Heart right ventricle (tissue), 16 donors: ENCODE results near the gene ZWILCH. TPM values are rescaled to one million over a fixed set of nuclear protein-coding genes. Genes with fewer than 3 reads are reported as not detected.
"Not testable (repeated sequence)": the region's sequence is repeated elsewhere in the genome, so short reads cannot be mapped to it uniquely, and the experiment has no call there.

Experiments
- ATAC-seq, 8 donors: fragments of 200-7000 bp; cut with Tn5 transposase; one replicate each; pipeline ENCODE4 v1.9.1; 2020; ENCODE audit warnings: mild to moderate bottlenecking in 8 of 8, moderate library complexity in 8 of 8, moderate number of reproducible peaks in 1 of 8
- DNase-seq, 2 donors: peaks; one replicate each; pipeline ENCODE4 v3.0.0-alpha.2; 2020
- H3K27ac ChIP-seq, 10 donors: fragments of 200-600 bp; sonication (generic) in 2 of 10; one replicate each; pipeline versions ENCODE4 v1.5.0 to v1.8.0; 2020 to 2022; ENCODE audit warnings: mild to moderate bottlenecking in 3 of 10
- H3K27me3 ChIP-seq, 7 donors: fragments of 200-600 bp; one replicate each; pipeline ENCODE4 v1.8.0; 2021 to 2022; ENCODE audit warnings: mild to moderate bottlenecking in 2 of 7
- H3K36me3 ChIP-seq, 9 donors: fragments of 200-600 bp; sonication (generic) in 1 of 9; one replicate each; pipeline versions ENCODE4 v1.5.0 to v1.8.0; 2020 to 2022; ENCODE audit warnings: mild to moderate bottlenecking in 2 of 9
- H3K4me1 ChIP-seq, 9 donors: fragments of 200-600 bp; sonication (generic) in 1 of 9; one replicate each; pipeline versions ENCODE4 v1.5.0 to v1.8.0; 2020 to 2022; ENCODE audit warnings: mild to moderate bottlenecking in 4 of 9
- H3K4me3 ChIP-seq, 10 donors: fragments of 200-600 bp; sonication (generic) in 2 of 10; one replicate each; pipeline versions ENCODE4 v1.5.0 to v1.8.0; 2020 to 2022; ENCODE audit warnings: mild to moderate bottlenecking in 7 of 10, moderate library complexity in 2 of 10
- H3K9me3 ChIP-seq, 11 donors: fragments of 200-600 bp in 10 of 11; sonication (generic) in 2 of 11; one replicate each; pipeline versions ENCODE4 v1.5.0 to v1.8.0; 2013 to 2022; ENCODE audit warnings: mild to moderate bottlenecking in 2 of 11, control low read depth in 1 of 11, moderate library complexity in 1 of 11
- CTCF ChIP-seq, 9 donors: fragments of 200-600 bp; sonication (generic) in 2 of 9; IDR thresholded peaks; one replicate each; pipeline versions ENCODE4 v1.5.0 to v1.8.0; 2021 to 2022; ENCODE audit warnings: antibody characterized with exemption in 9 of 9, mild to moderate bottlenecking in 5 of 9, moderate library complexity in 1 of 9
- WGBS, 2 donors: extraction: QIAGEN DNeasy Blood & Tissue Kit; methylation state at CpG; one replicate each; pipeline ENCODE4 v1.1.7; 2013; ENCODE audit warnings: inconsistent platforms in 1 of 2; 5-methylcytosine and 5-hydroxymethylcytosine counted together
- intact Hi-C, 10 donors: fragments of 100-400 bp; cut with DNase I; formaldehyde crosslinking; loops; one replicate each; pipeline versions ENCODE4 v1.11.1 to v1.14.2; 2022
- polyA plus RNA-seq, 2 donors: library from polyadenylated mRNA; stranded (reverse); fragments of 200-250 nt; gene quantifications; one replicate each; pipeline ENCODE4 v1.2.3, GENCODE V29; 2013
- total RNA-seq, 10 donors: library from RNA; stranded (reverse); fragmentation: NEBNext Ultra II Directional in 3 of 10; extraction: Animal tissue kit (Norgen Biotek cat#: 25700) in 3 of 10; gene quantifications; one replicate each; pipeline versions ENCODE4 v1.2.1 to v1.2.4, GENCODE V29; 2021 to 2023
- donor health status: Arrhythmogenic right ventricular cardiomyopathy.
- donor health status: ischemic (EF 13 %, LVEDD 7.1; RV severe dilation, severe dysfunction).
- donor health status: healthy with polysubstance abuse.
- donor health status: DM: no; HTN: yes; CAD: no.
- donor health status: DM: no; HTN: no; CAD: no.
- donor health status: ischemic (EF 25% LVEDD 6.9; RV normal size, moderate dysfunction).
- donor health status: ischemic (EF 25% LVEDD 5.7; RV mildly dilated, moderate dysfunction).
- donor health status: healthy.
- donor health status: DM: yes; HTN: yes; CAD: no.
- donor health status: Ischemic cardiomyopathy.
- donor health status: ischemic (EF 35%, LVEDD 5.7; RV mildly dilated, moderate dysfunction).
- donor health status: nonischemic (EF 11% LVEDD 7.7; RV severe dilation, severe dysfunction).
- donor health status: DM: yes; HTN: yes; CAD: no.
- donor health status: PGD.
- donor health status: ischemic (EF 29% LVEDD 5.4; RV normal size, mild dysfunction).
- donor health status: nonischemic (EF 23%, LVEDD 6.1; RV moderate dilation, normal function).

ZWILCH gene
- total and polyA plus RNA-seq, 12 donors: 1.5 to 6.6 (median 2.3) TPM

DNA sequence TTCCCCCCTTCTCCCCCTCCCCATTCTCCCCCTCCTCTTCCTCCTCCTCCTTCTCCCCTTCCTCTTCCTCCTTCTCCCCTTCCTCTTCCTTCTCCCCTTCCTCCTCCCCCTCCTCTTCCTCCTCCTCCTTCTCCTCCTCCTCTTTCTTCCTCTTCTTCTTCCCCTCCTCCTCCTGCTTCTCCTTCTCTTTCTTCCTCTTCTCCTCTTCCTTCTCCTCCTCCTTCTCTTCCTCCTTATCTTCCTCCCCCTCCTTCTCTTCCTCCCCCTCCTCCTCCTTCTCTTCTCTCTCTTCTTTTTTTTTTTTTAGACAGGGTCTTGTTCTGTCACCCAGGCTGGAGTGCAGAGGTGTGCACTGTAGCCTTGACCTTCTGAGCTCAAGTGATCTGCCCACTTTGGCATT is 81.9 kb downstream of the ZWILCH start:
- ATAC-seq: no peak
- intact Hi-C loops: no loop called here

GRCh38 chr15:66587749-66588148 is 82.6 kb downstream of the ZWILCH start:
- no peak overlapping the region for H3K4me3 ChIP-seq
- WGBS, 2 donors: 34 to 37% methylated on average over 5 of the region's 5 CpGs
- H3K9me3 ChIP-seq: no peaks in the 10 kb centered on the region
- peaks cover 0 to 19% (median 0%) of the 10 kb centered on the region in 7 donors for H3K27me3 ChIP-seq
- peaks cover 0 to 11% (median 8%) of the 10 kb centered on the region in 9 donors for H3K4me1 ChIP-seq
- intact Hi-C loops: no loop called here
- peak in 3 of 8 donors; percentile 28 to 39 (median 30) for ATAC-seq
- no peak overlapping the region for H3K27ac ChIP-seq
- no peak for TF ChIP-seq CTCF (IDR thresholded peaks at IDR 0.05)
- DNase-seq: no peak
- no peaks in the 10 kb centered on the region for H3K36me3 ChIP-seq

More for the DNA sequence above, 81.9 kb downstream of the ZWILCH start:
- Histone ChIP-seq H3K36me3 (no peaks in the 10 kb centered on the region), H3K27me3 (peaks cover 0 to 19% (median 0%) of the 10 kb centered on the region in 7 donors), H3K4me1 (peaks cover 0 to 11% (median 8%) of the 10 kb centered on the region in 9 donors), H3K4me3 (no peak overlapping the region), H3K27ac (no peak overlapping the region), H3K9me3 (no peaks in the 10 kb centered on the region)
- DNase-seq: no peak
- no peak for TF ChIP-seq CTCF (IDR thresholded peaks at IDR 0.05)

DNA sequence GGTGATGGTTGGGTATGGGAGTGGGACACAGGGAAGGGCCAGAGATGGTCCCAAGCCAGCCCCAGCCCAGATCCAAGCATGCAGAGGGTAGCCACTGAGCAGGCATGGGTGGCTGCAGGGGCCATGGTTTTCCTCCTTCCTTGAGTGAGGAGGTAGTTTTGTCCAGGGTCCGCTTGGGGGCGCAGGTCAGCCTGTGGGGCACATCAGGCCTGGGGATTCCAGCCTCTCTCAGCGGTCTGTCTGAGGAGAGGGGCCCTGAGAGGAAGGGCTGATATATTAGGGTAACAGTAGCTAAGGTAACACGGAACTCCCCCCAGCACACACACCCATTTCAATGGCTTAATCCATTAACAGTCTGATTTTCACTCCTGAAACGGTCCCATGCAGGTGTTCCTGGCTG is 83.4 kb downstream of the ZWILCH start:
- WGBS, 2 donors: 58 to 63% methylated on average over 5 of the region's 5 CpGs
- intact Hi-C loops: no loop called here
- Histone ChIP-seq H3K27me3 (peaks cover 0 to 19% (median 0%) of the 10 kb centered on the region in 7 donors), H3K36me3 (no peaks in the 10 kb centered on the region), H3K4me1 (peaks cover 0 to 11% (median 8%) of the 10 kb centered on the region in 9 donors), H3K4me3 (no peak overlapping the region), H3K27ac (no peak overlapping the region), H3K9me3 (no peaks in the 10 kb centered on the region)
- ATAC-seq: peak in 2 of 8 donors; percentile 18 to 39
- no peak for TF ChIP-seq CTCF (IDR thresholded peaks at IDR 0.05)
- no peak for DNase-seq

- intact Hi-C loops: no loop called here
These were observed 83.8 kb downstream of the ZWILCH start for GRCh38 chr15:66588971-66589370.

DNA sequence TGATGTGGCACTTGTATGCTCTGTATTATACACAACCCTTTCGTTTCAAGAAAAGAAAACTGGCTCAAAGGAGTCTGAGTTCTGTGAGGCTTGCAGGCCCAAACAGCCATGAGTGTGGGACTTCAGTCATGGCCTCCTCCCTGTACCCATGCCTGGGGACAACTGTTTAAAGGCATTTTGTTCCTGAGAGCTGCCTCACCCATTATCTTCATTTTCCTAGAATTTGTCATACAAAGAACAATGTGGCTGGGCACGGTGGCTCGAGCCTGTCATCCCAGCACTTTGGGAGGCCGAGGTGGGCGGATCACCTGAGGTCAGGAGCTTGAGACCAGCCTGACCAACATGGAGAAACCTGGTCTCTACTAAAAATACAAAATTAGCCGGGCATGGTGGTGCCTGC is 84.3 kb downstream of the ZWILCH start:
- DNase-seq, ATAC-seq, intact Hi-C loops, H3K4me3 ChIP-seq, H3K27ac ChIP-seq, H3K9me3 ChIP-seq, H3K36me3 ChIP-seq: not testable (repeated sequence)
- peaks cover 0 to 11% (median 8%) of the 10 kb centered on the region in 9 donors for H3K4me1 ChIP-seq
- peaks cover 0 to 18% (median 0%) of the 10 kb centered on the region in 7 donors for H3K27me3 ChIP-seq
- 88 to 89% methylated on average over 6 of the region's 6 CpGs for WGBS, 2 donors

More at GRCh38 chr15:66588971-66589370, 83.8 kb downstream of the ZWILCH start:
- Histone ChIP-seq H3K4me3 (no peak overlapping the region), H3K27ac (no peak overlapping the region), H3K27me3 (peaks cover 0 to 19% (median 0%) of the 10 kb centered on the region in 7 donors), H3K9me3 (no peaks in the 10 kb centered on the region), H3K4me1 (peaks cover 0 to 11% (median 8%) of the 10 kb centered on the region in 9 donors), H3K36me3 (no peaks in the 10 kb centered on the region)
- ATAC-seq (no peak), DNase-seq (no peak)
- no peak for TF ChIP-seq CTCF (IDR thresholded peaks at IDR 0.05)
- WGBS, 2 donors: 80 to 82% methylated on average over 8 of the region's 8 CpGs
